ENCODE results near the gene RARB.

Gene RARB

DNA sequence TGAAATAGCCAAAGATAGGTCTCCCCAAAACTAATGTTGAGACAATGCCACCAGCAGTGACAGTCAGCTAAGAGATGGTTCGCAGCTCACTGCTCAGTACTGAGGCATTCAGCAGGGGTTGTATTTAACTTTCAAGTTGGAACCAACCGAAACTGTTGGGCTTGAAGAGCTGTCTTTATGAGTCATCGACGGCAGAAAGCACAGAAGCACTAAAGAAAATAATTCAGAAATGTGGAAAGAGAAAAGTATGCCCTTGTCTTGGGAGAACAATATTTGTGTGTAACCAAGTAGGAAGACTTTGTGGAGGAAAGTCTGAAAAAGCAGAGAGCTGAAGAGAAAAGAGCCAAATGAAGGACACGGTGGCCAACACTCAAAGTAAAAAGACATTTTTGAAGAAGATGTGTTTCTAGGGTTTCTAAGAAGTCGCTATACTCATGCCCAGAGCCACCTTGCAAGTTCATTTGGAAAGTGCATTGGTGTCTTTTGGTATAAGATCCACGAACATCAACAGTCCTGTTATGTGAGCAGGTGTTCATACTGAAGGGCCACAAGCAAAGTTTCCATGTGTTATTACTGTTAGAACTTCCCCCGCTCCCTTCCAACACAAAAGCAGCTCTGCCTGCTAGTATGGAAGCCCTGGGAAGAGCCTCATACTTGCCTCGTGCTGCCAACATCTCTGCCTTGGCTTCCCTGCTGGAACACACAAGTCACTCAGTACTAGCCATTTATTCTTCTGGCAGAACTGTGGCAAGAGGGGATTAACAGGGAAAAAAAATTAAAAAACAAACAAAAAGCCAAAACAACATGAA, 4.1 kb upstream of the RARB start:
- no peak for DNase-seq

DNA sequence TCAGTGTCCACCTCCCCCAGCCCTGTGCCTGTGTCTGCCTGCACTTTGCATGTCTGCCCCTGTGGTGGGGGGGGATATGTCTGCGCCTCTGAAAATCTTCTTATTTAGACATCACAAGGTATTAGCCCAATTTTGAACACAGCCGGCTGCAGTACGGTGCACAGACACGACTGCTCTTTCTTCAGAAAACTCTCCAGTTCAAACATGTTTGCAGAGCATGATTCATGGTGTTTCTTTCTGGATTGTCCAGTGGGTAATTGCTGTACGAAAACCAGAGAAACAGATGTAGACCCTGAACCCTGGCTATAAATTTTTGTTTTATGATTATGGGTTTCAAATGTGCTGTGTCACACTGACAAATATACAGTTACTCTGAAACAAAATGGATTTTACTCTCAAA, 3.4 kb upstream of the RARB start:
- no peak for DNase-seq

DNA sequence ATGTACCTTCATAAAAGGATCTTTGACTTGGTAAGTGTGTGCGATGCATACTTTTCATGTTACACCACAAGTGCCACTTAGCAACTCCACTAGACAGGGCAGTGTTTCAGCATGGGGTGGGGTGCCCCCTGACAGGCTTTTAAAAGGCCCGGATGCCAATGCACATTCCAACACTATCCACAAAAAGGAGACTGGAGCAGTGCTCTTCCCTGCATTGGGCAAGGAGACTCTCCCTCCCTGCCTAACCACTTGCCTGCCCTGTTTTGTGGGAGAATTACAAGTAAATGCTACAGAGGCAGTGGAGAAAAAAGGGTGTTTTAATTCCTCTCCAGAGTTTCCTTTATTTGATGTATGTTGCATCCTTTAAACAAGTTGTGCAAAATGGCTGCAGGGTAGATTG, 1.7 kb upstream of the RARB start:
- no peak for DNase-seq

DNA sequence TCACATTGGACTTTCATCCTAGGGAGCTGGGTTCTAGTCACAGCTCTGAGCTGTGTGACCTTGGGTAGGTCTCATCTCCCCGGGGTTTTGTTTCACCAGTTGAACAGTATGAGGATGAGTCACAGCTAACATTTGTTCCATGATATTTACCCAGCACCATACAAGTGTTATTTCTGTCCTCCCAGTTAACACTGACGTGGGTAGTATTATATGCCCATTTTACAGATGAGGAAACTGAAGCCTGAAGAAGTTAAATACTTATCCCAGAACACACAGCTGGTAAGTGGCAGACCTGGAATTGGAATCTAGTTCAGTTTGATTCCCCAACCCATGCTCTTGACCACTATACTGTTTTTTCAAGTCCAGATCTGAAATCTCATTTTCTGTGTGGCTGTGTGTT, 908 bp upstream of the RARB start:
- no peak for DNase-seq

DNA sequence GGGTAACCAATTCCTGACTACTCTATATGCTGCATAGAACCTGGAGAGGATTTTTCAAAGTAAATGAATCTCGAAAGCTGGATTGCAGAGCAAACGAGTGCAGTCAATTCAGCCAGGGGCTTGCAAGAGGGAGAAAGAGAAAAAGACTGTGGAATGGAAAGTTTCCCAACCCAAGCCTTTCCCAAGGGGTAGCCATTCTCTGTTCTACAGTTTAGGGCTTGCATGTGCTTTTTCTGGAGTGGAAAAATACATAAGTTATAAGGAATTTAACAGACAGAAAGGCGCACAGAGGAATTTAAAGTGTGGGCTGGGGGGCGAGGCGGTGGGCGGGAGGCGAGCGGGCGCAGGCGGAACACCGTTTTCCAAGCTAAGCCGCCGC, 511 bp upstream of the RARB start:
- DNase-seq, result no peak

DNA sequence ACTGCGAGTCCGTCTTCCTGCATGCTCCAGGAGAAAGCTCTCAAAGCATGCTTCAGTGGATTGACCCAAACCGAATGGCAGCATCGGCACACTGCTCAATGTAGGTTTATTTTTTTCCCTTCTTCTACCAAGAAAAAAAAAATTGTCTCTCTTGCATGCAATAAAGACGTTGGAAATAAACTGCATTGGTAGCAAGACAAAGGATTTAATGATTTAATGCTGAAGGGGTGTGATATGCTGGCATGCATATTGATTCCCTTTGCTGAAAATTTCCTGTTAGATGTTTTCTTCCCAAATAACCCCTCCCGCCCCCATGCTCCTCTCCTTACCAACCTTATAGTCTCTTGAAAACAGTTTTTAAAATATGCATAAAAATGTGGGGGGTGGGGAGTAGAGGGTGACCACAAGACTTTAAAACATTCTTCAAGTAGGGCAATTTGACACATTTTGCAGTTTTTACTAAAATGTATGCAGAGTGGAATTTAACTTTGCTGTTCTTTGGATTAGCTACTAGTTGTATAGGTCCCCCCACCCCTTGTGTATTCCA, 799 bp downstream of the RARB start:
- no peak for DNase-seq

DNA sequence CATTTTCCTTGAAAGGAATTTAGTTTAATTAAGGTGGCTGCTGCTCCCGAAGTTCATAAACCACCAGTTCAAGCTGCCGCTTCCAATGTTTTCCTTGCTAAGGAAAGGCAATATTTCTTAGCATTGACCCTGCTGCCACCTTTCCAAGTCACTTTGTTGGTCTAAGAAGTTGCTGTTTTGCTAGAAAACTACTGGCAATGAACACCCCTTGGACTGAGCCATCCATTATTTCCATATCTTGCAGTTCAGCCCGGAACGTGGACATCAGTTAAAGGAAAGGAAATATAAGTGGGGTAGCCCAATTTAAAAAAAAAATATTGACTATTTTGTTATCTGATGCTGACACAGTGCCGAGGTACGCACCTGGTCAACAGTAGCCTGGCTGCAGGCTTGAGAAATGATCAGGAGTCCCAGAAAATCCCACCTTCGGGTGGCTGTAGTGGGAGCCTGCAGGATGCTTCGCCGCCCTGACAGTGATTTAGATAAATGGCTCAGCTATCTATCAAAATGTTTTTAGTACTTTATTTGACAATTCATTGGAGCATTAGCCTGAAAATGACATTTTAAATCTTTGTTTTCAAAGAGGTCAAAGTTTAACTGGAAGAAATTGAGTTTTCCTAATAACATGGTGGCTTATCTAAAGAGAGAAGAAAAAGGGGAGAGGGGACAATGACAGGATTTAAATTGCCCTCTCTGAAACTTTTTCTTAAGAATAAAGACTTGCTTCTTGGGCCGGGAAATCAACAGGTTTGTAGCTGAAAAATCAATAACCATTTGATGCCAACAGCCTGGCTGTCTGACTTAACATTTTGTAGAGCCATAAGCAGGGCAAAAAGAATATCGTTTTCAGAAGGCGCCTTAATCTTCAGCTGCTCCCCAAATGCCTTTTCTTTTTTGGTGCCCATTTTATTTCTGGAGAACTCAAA, 1.6 kb downstream of the RARB start:
- no peak for DNase-seq

DNA sequence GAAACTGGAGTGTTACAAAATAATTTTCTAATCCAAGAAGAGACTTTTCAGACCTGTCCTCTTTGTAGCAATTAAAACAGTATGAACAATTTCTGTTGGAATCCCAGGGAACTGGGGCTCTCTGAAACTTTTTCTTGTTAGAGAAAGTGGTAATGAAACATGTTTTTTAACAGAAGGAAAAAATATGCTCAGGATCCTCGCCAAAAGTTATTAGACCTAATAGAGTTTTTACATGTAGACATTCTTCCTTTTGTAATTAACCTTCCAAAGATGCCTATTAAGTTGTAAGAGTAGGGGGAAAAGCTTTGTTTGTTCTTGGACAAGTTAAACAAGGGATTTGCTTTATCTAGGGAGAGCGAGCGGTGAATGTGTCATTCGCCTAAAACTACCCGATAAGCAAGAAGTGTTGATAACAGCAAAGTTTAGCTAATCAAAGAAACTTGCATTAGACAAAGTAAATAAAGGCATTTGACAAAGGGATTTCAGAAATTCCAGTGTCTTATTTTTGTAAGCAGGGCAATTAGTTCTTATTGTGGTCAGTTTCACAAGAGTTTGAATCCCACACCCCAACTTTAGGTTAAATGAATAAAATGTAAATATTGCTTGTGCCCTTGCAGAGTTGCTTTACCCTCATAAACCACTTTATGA, 2.3 kb downstream of the RARB start:
- DNase-seq, result no peak

DNA sequence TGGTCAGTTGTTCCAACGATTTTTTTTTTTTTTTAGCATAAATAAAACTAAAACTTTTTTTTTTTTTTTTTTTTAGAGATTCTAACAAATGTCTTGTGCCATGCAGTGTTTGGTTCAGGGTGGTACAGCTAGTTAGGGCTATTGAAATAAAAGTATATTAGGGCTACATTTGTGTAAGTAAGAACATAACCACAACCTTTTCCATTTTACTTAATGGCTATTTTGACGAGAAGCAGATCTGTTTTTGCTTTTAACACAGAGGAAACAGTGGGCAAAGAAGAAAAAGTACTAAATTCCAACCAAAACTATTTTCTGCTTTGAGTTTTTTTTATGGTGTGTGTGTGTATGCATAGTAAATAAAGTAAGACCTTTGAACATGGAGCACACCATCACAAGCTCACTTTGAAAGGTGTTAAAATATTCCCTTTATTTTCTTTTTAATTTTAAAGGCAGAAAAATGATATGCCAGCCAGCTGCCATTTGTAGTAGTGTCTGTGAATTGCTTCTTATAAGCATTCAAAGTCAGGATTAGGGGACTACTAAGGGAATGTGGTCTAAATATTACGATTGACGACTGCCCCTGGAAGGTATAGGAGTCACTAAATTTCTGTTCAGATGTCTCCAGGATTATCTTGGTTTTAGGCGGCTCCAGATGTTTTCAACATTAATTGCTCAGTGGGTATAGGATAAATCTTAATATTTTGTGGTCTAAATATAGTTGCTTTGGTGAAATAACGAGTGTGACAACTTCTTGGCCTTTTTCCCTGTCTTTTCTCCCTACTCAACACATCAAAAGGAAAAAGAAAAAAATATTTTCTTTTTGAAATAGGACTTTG, 3.1 kb downstream of the RARB start:
- no peak for DNase-seq

DNA sequence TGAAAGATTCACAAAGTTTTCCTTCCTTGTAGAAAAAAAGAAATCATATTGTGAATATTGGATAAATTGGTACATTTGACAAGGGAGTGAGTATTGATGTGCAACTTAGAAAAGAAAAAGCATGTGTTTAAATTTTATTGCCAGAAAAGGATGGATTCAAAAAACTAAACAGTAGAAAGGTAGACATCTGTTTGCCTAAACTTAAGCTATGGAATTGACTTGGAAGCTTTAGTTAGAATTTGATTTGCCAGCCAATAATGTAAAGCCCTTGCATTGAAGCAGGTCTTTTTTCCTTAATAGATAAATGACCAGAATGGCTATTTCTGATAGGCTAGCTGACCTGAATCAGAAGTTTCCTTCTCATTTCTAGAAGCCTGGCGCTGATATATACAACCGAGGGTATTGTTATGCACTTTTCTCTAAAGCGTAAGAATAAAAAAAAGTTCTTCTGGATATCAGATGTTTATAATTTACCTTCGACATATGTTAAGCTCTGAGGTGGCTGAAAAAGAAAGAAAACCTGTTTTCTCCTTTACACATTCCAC, 4.2 kb downstream of the RARB start:
- DNase-seq, result no peak

DNA sequence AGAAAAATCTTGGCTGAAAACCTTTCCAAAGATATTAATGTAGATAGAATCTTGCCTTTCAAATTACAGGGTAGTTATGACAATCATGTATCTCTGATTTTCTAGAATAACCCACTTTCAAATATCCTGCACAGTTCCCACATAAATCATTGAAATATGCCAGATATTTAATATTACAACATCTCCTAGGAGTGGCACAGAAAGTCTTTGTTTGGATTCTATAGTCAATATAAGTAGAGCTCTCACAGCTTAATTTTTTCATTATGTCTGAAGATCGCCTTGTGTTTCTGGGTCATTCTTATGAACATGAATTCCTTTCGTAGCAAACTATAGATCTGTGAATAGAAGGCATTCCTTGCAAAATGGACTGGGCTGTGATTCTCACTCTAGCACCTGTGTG, 5.0 kb downstream of the RARB start:
- DNase-seq, result no peak

DNA sequence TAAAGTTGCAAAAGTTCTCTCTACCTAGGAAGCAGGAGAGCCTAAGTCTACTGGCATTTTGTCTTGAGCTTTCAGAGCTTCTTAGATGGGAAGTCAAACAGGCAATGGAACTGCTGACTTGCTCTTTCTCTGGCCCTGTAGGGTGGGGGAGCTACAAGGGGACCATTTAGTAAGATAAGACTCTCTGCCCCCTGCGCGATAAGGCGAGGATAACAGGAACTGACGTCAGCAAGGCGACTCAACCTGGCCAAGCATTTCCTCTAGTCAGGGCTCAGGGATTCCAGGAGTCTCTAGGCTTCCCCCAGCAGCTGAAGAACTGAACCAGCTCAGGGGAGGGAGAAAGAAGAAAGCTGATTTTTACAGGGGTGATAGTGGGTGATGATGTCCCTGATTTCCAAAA, 5.8 kb downstream of the RARB start:
- no peak for DNase-seq

DNA sequence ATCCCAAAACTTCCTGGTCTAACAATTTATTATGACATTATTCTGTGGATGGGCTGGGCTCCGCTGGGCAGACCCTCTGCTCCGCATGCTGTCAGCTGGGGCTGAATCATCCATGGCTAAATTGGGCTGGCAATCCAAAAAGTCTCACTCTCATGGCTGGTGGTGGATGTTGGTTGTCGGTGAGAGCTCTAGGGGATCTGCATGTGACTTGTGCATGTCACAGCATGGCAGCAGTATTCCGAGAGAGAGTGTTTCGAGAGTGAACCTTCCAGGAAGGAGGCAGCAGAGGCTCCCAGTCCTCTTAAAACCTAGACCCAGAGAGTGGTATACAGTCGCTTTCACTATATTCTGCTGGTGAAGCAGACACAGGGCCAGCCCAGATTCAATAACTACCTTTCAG, 9.9 kb downstream of the RARB start:
- DNase-seq, result no peak

DNA sequence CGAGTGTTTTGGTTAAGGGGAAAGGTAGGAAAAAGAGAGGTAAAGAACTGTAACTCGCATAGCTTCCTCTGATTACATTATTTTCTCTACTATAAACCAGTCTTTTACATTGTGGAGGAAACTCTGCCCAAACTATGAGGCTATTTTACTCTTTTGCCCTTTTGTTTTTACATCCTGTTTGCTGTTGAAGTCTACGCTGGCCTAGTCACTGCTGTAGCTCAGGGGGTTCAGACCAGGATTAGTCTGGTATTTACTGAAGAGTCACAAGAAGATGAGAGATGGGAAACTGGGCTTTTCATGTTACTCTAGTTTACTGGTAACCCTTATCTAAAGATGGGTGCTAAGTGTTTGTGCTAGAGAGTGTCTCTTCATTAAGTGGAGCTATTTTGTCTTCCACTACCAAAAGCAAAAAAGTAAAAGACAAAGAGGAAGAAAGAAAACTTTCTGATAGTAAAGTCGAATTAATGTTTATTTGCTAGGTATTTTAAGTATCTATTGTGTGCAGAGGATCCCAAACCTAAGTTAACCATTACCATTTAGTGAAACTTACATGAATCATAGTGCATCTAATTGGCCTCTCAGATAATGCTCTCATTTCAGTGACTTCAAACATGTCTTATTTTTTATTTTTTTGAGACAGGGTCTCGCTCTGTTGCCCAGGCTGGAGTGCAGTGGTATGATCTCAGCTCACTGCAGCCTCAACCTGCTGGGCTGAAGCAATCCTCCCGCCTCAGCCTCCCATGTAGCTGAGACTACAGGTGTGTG, 10.9 kb downstream of the RARB start:
- no peak for DNase-seq

DNA sequence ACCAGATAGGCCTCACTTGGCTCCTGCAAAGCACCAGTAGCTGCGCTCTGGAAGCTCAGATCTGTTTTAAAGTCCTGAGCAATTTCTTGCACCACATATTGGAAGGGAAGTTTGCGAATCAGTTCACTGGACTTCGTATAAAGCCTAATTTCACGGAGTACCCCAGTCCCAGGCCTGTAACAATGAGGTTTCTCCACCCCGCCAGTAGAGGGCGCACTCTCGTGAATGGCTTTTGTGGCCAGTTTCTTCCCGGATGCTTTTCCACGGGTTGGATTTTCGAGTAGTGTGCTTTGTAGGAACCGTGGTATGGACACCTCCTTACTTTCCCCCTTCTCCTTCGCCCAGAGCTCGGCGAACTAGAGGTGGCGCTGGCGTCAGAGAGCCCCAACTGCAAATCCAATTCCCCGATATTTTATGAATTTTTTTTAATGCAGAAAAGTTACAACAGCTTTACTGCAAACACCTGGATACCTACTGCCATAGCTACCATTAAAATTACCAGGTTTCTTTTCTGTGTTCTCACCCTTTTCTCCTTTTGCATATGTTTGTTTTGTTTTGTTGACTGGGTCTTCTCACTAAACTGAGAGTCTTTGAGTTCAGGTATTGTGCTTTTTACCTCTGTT, 13.3 kb downstream of the RARB start:
- DNase-seq, result no peak

DNA sequence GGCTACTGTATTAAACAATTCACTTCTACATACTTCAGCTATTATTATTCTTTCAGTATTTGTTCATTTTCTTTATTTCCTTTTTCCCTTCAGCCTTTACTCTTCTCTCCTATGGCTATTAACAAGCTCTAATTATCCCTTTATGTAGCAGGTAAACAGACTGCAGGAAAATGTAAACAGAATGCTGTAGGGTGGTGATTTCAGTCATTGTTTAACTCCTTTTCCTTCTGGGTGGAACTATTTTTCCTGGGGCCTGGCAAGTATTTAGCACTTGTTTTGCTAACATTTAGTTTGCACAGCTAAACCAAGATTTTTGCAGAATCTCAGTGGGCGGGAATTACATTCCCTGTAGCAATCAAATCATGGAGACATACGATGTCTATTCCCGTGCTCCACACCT, 14.4 kb downstream of the RARB start:
- no peak for DNase-seq

DNA sequence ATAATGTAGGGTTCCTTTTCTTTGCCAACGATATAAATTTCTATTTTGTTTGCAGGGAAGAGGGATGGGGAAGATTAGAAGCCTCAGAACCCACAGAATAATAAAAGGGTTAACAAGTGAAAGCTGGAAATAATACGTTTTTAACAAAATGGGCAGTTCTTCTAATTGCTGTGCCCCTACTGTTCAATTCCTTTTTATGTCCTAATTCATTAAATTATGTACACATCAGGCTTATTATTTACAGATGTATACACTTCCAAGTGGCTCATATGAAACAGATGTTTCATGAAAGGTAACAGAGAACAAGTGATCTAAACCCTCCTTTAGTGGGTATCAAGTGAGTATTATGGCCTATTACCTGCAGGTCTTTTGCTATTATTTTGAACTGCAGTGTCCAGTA, 16.2 kb downstream of the RARB start:
- DNase-seq, result no peak

DNA sequence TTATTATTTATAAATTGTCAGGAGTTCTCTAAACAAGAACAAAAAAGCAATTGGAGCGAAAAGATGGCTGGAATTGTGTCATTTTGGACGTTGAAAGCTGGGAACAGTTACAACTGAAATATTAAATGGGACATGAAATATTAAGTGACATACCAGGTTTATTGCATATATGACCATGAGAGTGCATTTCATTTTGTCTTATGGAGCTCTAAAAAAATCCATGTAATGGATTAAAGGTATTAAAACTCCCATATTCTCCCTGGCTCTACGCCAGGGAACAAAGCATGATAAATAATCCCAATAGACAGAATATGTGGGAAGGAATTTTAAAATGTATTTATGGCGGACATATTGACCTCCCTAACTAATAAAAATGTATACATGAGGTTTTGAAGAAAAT, 17.7 kb downstream of the RARB start:
- no peak for DNase-seq

DNA sequence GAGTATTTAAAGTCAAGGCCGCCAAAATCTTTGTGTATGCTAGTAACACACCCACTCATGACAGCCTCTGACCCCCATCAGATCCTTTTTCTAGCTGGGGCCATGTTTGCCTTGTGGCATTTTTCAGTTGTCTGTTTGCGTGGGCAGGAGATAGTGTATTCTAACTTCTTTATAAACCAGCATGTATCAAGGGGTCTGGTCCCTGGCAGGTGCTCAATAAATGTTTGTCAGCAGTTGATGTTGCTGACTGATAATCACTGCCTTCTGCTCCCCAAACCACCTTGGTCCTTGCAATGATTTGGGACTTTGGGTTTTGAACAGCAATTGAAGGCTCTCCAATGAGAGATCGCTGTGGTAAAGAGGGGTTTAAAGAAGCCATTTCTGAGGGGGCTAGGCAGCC, 19.2 kb downstream of the RARB start:
- DNase-seq, result no peak

DNA sequence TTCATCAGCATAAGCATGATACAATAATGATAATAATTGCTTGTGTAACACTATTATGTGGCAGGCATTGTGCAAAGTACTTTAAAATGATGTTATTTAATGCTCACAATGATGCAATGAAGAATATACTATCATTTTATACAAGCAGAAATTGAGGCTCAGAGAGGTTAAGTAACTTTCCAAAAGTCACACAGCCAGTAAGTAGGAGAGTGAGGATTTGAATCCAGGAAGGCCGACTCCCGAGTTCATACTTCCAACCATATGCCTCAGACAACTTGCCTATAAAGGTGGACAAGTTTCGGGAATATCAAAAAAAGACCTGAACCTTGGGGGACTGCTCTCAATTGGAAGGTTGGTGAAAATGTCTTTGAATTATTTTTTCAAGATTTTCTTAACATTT, 19.9 kb downstream of the RARB start:
- no peak for DNase-seq

Data from central memory CD4-positive, alpha-beta T cell (primary cell).